Measurements from ENCODE around the gene CBL.

DNA sequence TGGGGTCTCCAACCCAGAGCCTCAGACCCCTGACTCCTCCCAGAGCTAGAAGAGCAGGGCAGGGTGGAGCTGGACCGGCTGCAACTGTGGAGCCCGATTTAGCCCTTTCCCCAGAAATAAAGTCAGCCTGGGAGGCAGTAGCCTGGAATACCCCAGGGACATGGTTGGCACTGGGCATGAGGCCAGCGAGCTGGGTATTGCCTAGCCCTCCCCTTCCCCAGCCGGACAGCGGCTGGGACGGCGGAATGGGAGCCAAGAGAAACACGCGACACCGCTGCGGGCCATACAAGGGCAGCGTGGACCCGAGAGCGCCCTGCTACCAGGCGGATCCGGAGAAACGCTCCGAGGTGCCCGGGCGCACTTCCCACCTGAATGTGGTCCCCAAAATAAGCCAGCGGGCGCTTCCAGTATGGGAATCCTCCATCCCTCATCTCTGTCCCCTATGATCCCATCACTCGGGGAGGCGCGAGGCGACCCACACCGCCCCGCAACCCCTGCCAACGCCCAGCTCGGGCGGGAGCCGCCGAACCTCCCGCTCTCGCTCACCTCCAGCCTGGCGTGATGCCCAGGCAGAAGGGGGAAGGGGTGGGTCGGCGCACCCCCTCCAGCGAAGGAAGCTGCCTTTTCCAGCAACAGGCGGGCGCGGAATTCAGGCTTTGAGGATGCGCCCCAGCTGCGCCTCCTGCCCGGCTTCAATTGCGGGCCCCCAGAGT lies 110.0 kb downstream of the CBL start:
- TF ChIP-seq EP300 (IDR thresholded peaks at IDR 0.05) = no peak
- TF ChIP-seq, protein P1, sequence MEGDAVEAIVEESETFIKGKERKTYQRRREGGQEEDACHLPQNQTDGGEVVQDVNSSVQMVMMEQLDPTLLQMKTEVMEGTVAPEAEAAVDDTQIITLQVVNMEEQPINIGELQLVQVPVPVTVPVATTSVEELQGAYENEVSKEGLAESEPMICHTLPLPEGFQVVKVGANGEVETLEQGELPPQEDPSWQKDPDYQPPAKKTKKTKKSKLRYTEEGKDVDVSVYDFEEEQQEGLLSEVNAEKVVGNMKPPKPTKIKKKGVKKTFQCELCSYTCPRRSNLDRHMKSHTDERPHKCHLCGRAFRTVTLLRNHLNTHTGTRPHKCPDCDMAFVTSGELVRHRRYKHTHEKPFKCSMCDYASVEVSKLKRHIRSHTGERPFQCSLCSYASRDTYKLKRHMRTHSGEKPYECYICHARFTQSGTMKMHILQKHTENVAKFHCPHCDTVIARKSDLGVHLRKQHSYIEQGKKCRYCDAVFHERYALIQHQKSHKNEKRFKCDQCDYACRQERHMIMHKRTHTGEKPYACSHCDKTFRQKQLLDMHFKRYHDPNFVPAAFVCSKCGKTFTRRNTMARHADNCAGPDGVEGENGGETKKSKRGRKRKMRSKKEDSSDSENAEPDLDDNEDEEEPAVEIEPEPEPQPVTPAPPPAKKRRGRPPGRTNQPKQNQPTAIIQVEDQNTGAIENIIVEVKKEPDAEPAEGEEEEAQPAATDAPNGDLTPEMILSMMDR (IDR thresholded peaks at IDR 0.05) = no peak
- no peak for TF ChIP-seq FOSB (CRISPR knock-in tag; IDR thresholded peaks at IDR 0.05)
- TF ChIP-seq, protein P2, sequence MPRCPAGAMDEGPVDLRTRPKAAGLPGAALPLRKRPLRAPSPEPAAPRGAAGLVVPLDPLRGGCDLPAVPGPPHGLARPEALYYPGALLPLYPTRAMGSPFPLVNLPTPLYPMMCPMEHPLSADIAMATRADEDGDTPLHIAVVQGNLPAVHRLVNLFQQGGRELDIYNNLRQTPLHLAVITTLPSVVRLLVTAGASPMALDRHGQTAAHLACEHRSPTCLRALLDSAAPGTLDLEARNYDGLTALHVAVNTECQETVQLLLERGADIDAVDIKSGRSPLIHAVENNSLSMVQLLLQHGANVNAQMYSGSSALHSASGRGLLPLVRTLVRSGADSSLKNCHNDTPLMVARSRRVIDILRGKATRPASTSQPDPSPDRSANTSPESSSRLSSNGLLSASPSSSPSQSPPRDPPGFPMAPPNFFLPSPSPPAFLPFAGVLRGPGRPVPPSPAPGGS (IDR thresholded peaks at IDR 0.05) = no peak
- no peak for TF ChIP-seq CEBPB (IDR thresholded peaks at IDR 0.05)
- no peak for TF ChIP-seq JUNB (IDR thresholded peaks at IDR 0.05)
- TF ChIP-seq RCOR1 (IDR thresholded peaks at IDR 0.05; ENCODE audit: low read depth, low read length) = no peak
- TF ChIP-seq, protein P3, sequence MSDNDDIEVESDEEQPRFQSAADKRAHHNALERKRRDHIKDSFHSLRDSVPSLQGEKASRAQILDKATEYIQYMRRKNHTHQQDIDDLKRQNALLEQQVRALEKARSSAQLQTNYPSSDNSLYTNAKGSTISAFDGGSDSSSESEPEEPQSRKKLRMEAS (IDR thresholded peaks at IDR 0.05) = no peak

Measured in A549 (cell line).